C4-2B (cell line): Measurements from ENCODE around the gene PRKCZ.

Source experiments
- CTCF ChIP-seq: fragments of 450-650 bp; conservative IDR thresholded peaks from 2 replicates; pipeline ENCODE4 v1.5.1; 2017; ENCODE audit warnings: mild to moderate bottlenecking
- ZFX ChIP-seq: fragments of 450-650 bp; IDR thresholded peaks from 2 replicates; pipeline ENCODE4 v1.6.1; 2017

GRCh38 chr1:2136386-2137235, 86.4 kb downstream of the PRKCZ start:
- TF ChIP-seq CTCF (no peak), ZFX (no peak)
